GM19043 (cell line): Measurements from ENCODE around the gene DSCAML1.
"Not testable (repeated sequence)": the region's sequence is repeated elsewhere in the genome, so short reads cannot be mapped to it uniquely, and the experiment has no call there.

Experiments
- ATAC-seq: cut with Tn5 transposase; IDR thresholded peaks from one replicate; pipeline ENCODE4 v1.9.1; 2021; ENCODE audit warnings: low read depth; ENCODE audit not compliant: unreplicated experiment

The DSCAML1 gene

GRCh38 chr11:117819096-117820040 lies 22.4 kb upstream of the DSCAML1 start:
- ATAC-seq: no peak

- no peak for ATAC-seq
Measured at GRCh38 chr11:117818041-117818873, 21.2 kb upstream of the DSCAML1 start.

- ATAC-seq: no peak
Measured at GRCh38 chr11:117817368-117818040, 20.5 kb upstream of the DSCAML1 start.

GRCh38 chr11:117816846-117817367 lies 19.9 kb upstream of the DSCAML1 start:
- ATAC-seq: no peak

GRCh38 chr11:117816151-117816741 lies 19.2 kb upstream of the DSCAML1 start:
- no peak for ATAC-seq

- ATAC-seq: peak; percentile 46
Measured at GRCh38 chr11:117815262-117815803, 18.3 kb upstream of the DSCAML1 start.

- peak; percentile 40 for ATAC-seq
Measured at GRCh38 chr11:117814766-117815261, 17.8 kb upstream of the DSCAML1 start.

GRCh38 chr11:117814204-117814765 lies 17.3 kb upstream of the DSCAML1 start:
- ATAC-seq: peak; percentile 3

GRCh38 chr11:117810056-117810451 lies 13.0 kb upstream of the DSCAML1 start:
- not testable (repeated sequence) for ATAC-seq

GRCh38 chr11:117809236-117810055 lies 12.4 kb upstream of the DSCAML1 start:
- ATAC-seq: no peak

- no peak for ATAC-seq
Measured at GRCh38 chr11:117808784-117809183, 11.8 kb upstream of the DSCAML1 start.

GRCh38 chr11:117807482-117808327 lies 10.7 kb upstream of the DSCAML1 start:
- ATAC-seq: no peak

GRCh38 chr11:117806846-117807245 lies 9.8 kb upstream of the DSCAML1 start:
- no peak for ATAC-seq

- ATAC-seq: no peak
Measured at GRCh38 chr11:117805045-117805444, 8.0 kb upstream of the DSCAML1 start.

GRCh38 chr11:117803896-117804295 lies 6.9 kb upstream of the DSCAML1 start:
- no peak for ATAC-seq

- no peak for ATAC-seq
Measured at GRCh38 chr11:117799634-117800033, 2.6 kb upstream of the DSCAML1 start.

- ATAC-seq: no peak
Measured at GRCh38 chr11:117796456-117796871, 552 bp downstream of the DSCAML1 start.
